GM18511 (cell line): ENCODE measurements around the gene TRAPPC3.

ENCODE experiments used
- ATAC-seq: cut with Tn5 transposase; IDR thresholded peaks from one replicate; pipeline ENCODE4 v1.9.1; 2021; ENCODE audit warnings: mild to moderate bottlenecking, moderate library complexity; ENCODE audit not compliant: unreplicated experiment

The TRAPPC3 gene

DNA sequence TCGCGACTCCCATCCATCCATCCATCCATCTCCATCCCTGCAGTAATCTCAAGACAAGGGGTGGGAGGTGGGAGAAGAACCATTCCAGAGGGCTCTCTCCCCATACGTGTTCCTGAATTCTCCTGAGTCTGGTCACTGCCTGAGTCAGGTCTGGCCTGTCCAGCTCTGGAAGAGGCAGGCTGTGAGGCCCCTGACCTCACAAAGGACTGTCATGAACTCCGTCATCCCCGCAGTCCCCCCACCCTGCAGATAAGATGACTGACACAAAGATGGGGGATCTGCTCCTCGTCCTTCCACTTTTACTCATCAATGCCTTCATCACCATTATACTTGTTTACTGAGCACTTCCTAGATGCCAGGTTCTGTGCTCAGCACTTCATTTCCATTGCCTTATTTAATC, 5.0 kb upstream of the TRAPPC3 start:
- no peak for ATAC-seq

DNA sequence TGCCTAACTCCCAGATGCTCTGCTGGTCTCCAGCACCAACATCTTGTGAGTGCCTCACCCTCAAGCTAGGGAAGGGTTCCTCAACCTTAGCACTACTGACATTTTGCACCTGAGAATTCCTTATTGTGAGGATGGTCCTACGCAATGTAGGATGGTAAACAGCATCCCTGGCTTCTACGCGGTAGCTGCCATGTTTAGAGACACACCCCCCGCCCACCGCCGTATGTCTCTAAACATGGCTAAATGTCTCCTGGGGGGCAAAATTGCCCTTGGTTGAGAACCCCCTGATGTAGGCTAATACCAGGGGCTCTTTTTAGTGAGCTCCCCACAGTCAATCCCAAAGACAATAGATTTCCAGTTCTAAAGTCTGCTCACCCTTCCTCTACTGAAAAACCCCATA, 4.2 kb upstream of the TRAPPC3 start:
- no peak for ATAC-seq

DNA sequence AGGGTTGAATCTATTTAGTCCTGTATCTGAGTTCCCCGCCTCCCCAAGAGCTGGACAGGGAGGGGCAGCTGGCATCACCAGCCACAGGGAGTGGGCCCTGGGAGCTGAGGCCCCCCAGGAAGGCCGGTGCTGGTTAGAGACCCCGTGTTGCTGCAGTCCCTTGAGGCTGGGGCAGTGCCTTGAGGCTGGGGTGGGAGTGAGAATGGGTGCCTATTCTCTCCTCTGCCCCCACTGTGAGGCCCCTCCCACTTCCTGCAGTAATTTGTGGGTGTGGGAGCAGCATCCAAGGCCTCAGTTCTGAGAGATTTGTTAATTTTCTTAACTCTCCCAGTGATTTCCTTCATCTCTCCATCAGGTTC, 2.5 kb upstream of the TRAPPC3 start:
- no peak for ATAC-seq

DNA sequence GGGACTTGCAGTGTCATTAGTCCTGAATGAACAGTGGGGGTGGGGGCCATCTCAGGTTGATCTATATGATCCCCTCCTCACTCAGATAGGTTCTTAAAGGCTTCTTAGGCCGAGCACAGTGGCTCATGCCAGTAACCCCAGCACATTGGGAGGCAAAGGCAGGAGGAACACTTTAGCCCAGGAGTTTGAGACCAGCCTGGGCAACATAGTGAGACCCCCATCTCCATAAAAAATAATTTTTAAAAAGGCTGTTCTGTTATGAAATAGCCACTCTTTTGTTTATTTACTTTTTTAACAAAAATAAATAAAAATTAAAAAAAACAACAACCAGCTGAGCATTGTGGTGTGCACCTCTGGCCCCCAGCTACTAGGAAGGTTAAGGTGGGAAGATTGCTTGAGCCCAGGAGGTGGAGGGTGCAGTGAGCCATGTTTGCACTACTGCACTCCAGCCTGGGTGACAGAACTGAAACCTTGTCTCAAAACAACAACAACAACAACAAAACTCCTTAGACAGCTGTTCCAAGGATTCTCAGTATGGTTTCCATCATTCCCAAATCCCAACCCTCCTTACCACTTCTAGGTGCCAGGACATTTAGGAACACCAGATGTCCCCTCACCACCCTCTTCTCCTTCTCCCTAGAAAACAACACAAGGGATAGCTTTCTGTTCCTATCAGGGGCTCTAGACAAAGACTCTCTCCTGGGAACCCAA, 2.0 kb upstream of the TRAPPC3 start:
- ATAC-seq, result no peak

DNA sequence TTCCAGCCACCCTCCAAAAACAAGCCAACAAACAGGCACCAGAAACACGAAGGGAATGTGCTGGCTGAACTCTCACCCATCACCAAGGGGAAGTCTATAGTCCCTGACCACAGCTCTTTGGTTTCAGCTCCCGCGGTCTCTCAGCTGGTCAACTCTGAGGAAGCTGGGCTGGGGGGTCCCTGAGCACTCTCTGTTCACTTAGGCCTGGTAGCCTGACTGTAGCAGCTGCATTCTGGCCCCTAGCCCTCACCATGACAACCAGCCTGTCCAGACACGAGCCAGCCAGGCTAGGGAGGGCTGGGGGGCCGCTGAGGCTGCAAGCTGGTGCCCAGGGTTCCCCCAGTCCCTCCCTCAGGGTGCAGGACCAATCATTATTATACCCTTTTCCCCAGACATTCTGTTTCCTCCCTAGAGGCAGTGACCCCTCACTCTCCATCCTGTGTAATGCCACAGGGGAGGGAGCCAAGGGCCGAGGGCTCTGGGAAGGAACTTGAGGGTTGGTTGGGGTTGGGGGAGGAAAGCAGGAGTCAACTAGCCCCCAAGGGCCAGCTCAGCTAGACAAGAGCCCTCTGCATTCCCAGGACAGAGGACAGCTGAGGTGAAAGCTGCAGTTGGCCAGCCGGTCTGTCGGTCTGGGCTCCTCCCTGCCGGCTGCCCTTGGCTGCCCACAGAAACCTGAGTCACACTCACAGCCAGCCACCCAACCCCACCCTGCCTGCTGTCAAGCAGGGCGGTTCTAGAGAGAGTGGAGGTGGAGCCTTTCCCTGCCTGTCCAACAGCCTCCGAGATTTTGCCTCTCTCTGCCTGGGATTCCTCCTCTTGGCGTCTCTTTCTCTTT, 1.2 kb upstream of the TRAPPC3 start:
- ATAC-seq, result peak; percentile 57

DNA sequence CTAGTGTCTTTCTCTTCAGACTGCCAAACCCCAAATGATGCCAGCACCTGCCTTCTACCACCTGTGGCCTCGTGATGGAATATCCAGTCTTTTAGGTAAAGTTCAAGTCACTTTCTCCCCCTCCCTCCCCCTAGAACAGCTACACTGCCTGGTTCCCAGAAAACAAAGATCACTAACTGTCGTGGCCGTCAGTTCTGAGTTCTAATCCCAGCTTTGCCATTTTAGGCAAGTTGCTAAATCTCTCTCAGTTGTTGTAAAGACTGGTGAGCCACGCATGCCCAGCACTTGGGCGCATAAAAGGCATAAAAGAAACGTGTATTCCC, 648 bp upstream of the TRAPPC3 start:
- no peak for ATAC-seq

DNA sequence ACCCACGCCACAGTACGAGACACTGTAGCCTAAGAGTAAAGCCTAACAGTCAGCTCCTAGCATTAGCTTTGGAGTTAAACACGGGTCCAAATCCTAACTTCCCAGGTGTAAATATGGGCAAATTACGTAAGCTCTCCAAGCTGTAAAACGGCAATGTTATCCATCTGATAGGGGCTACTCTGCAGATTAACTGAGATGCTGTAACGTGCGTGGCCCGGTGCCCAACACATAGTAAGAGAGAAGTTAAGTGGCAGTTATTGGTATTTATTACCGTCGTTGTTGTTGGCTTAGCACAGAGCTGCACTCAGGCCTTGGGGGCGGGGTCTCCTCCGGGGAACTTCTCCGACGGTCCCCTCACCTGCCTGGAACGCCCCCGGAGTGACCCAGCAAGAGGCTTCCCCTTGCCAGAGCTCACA, 457 bp downstream of the TRAPPC3 start:
- no peak for ATAC-seq

DNA sequence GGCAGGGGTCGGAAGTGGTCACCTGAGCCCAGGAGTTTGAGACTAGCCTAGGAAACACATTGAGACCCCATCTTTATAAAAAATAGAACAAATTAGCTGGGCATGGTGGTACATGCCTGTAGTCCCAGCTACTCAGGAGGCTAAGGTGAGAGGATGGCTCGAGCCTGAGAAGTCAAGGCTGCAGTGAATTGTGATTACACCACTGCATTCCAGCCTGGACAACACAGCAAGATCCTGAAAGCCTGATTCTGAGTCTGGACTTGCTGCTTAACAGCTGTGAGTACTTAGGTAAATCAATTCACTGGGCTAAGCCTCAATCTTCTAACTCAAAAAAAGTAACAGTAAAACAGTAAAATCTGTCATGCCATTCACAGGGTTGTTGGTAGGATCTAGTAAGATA, 4.9 kb downstream of the TRAPPC3 start:
- no peak for ATAC-seq

DNA sequence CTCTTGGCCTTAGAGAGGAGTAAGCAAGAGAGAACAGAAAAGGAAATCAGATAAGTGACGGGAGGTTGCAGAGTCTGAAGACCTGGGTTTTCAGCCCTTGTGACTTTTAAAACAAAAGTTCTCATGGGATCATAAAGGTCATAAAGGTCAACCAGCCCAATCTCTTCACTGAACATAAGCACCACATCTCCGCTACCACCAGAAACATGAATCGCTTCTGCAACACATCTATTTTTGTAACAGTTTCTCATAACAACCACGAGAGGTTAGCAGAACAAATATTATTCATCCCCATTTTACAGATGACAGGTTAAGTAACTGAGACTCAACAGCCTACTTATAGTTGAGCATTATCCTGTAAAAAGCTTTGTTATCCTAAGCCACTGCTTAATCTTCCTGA, 5.9 kb downstream of the TRAPPC3 start:
- ATAC-seq, result no peak

DNA sequence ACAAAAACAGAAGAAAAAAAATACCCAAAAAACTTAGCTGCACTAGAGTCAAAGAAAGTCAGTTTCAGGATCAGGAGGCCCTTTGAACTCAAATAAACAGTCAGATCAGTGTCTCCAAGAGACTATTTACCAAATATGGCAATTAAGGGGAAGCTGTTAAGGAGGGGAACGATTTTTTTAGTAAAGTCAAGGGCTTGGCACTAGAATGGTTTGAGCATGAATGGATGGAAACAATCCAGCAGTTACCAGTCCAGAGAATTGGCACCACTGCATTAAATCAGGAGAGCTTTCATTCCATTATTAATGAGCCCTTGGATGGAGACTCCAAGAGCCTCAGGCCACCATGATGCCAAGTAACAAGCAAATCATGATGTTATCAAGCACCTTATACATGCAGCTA, 7.2 kb downstream of the TRAPPC3 start:
- ATAC-seq, result no peak

DNA sequence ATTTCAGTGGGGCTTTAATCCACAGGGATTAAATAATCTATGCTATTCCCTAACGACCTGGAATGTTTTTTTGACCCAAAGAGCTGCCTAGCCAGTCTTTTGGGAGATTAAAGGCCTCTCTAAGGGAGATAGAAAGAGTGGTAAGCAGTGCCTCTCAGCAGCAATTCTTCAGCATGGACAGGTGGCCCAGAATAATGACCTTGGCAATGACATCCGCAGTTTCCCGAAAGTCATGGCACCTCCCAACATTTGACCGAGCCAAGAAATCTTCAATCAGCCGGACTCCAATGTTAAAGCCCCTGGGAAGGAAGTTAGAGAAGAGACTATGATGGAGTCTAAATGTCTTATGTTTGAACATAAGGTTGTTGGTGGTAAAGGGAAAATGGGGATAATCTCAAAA, 9.8 kb downstream of the TRAPPC3 start:
- ATAC-seq, result no peak

DNA sequence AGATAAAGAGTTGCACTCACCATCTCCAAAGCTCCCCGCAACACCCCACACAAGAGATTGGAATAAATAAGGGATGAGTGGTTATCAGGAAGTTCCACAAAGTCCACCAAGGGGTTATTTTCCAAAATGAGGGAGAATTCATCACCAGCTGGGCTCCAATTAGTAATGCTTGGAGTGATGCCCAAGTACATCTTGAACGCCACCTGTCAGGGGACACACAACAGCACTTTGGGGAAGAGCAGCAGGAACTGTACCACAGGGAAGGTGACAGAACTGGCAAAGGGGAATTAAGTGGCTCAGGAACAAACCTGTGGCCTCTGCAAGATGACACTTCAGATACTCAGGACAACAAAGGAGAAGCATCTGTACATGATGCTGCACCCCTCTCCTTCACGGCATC, 11.5 kb downstream of the TRAPPC3 start:
- ATAC-seq, result no peak

DNA sequence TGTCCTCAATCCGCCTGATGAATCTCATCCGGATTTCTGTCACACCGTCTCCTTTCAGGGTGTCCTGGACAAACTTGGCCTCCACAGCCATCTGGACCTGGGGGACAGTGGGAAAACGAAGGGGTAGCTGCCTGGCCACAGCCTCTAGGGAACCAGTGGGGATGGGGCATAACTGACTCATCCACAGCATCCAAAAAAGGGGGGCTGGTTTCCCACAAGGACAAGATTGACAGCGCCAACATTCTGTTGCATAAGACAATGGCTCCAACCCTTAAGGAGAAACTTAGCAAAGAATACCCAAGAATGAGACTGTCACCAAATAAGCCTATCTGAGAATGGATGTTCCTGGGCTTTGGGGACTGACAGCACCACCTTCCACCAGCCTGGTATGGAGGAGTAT, 12.1 kb downstream of the TRAPPC3 start:
- no peak for ATAC-seq

DNA sequence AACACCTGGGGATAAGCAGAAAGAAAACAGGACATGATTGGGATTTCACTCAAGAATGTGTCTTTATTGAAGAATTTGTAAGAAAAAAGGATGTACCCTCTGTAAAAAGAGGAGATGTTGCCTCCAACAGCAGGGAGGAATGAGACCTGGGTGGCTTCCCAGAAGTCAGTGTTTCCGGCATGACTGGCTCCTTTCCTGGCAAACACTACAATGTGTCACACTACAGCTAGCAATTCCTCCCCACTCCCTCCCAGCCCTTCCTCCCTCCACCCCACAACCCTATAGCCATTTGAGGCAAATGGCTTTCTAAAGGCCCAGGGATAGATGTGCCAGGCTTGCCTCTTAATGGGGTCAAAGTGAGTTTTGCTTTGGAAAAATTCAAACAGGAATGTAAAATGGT, 12.8 kb downstream of the TRAPPC3 start:
- no peak for ATAC-seq

DNA sequence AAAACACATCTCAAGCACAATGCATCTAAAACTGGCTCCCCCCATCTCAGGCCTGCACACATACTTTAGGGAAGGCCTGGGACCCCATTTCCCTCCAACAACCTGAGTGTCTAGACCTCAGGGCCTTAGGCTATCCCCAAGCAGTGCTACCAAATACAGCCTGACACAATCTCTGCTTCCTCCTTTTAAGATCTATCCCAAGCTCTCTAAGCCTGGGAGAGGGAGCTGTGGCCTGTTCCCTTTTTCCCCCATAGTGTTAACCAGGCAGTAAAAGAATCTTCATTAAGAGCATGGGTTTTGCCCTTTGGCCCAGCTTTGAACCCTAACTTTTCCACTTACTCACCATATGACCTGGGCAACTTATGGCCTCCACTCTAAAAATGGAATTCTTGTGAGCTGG, 13.5 kb downstream of the TRAPPC3 start:
- no peak for ATAC-seq

DNA sequence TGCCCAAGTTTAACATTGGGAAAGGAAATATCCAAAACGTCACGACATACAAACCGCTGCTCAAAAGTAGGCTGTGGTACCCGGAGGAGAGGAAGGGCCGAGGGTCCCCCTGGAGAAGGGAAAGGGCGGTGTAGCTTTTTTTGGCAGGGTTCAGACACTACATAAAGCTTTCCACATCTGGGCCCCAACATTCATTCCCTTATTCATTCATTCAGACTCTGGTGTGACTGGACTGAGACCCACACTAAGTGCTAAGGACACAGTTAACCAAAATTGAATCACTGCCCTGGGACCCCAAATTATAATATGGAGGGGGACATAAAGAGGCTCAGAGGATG, 14.0 kb downstream of the TRAPPC3 start:
- no peak for ATAC-seq

DNA sequence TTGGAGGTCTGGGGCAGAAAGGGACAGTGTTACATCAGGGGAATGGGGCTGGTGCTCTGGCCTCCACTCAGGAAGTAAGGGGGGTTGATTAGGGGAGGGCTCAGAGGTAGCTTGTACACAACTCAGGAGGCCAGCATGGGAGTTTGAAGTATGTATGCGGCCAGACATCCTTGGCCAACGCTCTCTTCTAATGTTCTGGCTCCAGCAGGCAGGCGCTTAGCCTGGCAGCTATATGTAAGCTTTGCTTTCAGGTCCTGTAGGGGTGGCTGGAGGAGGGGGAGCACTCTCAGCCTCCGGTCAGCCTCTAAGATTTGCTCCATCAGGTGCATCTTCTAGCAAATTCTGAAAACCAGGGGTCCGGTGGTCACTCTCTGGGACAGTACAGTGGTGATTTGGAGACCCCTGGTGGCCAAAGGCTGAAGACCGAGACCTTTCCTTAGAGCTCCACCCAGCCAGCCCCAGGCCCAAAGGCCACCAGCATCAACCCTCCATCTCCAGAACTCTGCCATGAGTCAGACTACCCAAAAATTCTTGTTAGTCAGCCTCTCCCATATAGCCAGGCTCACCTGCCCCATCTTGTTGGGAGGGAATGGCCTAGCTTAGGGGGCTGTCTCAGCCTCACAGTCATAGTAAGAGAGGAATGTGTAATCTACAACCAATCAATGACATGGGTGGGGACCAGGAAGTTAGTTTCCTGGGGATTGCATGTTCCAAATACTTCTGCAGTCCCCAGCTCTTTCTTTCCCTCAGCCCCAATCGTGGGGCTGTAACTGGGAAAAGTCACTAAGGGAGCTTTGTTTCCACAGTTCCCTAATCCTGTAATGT, 14.6 kb downstream of the TRAPPC3 start:
- no peak for ATAC-seq

DNA sequence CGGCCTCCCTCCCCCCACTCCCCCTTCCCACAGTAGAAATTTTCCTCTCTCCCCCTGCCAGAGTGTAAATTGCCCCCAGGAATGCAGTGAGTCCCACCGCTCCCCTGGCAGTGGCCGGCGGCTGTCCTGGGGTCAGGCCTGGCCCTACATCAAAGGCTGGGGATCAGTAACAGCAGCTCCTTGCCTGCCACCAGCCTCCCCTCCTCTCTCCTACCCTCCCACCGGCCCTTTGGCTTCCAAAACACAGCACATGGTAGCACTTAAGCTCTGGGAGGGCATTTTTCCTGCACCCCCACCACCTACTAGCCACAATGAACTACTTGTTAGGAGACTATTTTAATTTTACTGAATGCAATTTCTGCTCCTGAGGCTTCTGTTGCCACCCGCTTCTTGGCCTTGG, 15.3 kb downstream of the TRAPPC3 start:
- no peak for ATAC-seq

DNA sequence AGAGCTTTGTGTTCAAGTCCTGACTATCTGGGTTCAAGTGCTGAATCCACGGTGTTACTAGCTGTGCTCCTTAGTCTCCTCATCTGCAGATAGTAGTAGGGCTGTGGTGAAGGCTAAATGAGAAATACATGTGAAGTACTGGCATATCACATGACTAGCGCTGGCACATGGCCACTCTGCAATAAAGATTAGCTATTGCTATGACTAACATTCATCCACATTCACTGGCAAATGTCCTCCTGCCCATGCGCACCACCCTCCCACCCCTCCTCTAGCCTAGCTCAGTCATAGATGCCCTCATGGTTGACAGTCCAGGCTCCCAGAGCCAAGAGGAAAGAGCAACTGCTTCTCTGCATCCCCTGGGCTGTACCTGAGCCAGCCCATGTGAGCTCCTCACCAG, 15.8 kb downstream of the TRAPPC3 start:
- no peak for ATAC-seq

DNA sequence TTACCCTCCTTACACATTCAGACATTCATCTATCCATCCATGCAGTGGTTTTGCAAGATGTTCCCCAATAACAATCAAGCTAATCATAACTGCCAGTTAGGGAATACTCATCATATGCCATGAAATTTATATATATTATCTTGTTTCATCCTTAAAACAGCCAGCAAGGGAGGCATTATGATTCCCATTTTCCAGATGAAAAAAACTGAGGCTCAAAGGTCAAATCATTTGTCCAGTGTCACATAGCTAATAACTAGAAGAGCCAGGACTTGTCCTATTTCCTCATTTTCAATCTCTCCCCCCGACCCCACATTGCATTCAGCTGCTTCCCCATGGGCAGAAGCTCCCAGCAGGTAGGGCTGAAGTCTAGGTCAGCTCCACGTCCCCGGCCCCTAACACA, 17.3 kb downstream of the TRAPPC3 start:
- no peak for ATAC-seq

DNA sequence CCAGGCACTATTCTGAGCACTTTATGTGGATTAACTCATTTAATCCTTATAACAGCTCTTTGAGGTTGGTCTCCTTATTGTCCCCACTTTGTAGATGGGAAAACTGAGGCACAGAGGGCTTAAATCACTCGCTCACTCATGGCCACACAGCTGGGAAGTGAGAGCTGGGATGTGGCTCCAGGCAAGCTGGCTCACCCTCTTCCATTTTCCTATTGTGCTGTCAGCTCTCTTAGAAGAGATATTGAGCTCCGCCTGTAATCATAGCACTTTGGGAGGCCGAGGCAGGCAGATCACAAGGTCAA, 20.4 kb downstream of the TRAPPC3 start:
- ATAC-seq, result no peak
